ENCODE data around the gene CEP250.

The CEP250 gene

DNA sequence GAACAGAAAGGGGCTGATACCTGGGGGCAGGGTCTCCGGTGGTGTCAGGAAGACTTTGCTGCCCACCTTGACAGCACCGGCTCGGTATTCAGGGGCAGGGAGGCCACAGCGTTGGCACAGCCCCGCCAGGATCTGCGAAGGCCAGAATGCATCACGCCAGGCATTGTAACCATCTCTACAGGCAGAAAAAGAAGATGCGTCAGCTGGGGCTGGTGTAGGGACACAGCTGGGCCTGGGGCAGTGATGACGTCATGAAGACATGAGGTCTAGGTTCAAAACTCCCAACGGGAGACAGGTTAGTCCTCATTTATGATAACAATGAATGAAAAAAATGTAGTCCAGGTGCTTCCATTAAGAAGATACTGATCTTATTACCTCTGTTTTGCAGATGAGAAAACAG is 108.4 kb downstream of the CEP250 start:
- DNase-seq = no peak

DNA sequence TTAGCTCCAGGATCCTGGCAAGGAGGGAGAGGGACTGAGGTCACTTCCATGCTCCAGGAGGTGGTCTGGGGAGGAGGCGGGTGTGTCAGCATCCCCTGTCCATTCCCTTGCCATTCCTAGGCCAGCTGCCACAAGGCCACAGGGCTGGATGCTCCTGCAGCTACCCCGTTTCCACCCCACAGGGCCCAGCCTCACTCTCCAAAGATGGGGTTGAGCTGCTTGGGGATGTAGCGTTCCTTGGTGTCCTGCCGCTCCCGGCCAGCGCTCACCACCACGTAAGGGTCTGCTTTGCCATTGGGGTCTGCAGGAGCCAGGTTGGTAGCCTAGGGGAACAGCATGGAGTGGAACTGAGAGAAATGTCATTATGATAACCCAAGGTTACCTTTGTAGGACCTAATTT is 109.5 kb downstream of the CEP250 start:
- DNase-seq = no peak

DNA sequence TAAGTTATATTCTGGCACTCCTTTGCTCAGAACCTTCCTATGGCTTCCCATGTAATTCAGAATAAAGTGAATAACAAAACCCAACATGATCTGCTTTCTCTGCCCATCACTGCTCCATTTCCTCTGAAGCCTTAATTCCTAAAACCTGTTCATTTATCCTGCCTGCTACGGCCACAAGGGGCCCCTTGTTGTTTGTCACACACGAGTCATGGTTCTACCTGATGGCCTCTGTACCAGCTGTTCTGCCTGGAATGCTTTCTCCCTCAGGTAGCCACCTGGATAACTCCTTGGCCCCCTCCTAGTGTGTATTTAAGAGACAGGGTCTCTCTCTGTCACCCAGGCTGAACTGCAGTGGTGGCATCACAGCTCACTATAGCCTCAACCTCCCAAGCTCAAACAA is 113.2 kb downstream of the CEP250 start:
- DNase-seq = peak; percentile 6
